Activated naive CD8-positive, alpha-beta T cell treated with anti-CD3 and anti-CD28 coated beads, Interleukin-2, amount 10 ng/mL, durations not matched to agents 7 days and 5 days (primary cell): Measurements from ENCODE around the gene SZRD1. TPM values are rescaled to one million over a fixed set of nuclear protein-coding genes. Genes with fewer than 3 reads are reported as not detected.

Experiments used
- ATAC-seq: fragments of 150-1000 bp; cut with Tn5 transposase; one replicate; pipeline ENCODE4 v1.10.0; 2021; ENCODE audit warnings: low read depth, moderate library complexity
- POLR2A ChIA-PET: fragments of 350-600 bp; sonication (Branson Sonifier 250); formaldehyde crosslinking; loops from one replicate; lab custom pipeline; 2021; ENCODE audit warnings: antibody characterized with exemption; lab: Charles Lee
- DNase-seq: peaks from one replicate; pipeline ENCODE4 v3.0.0; 2021
- H3K27ac Mint-ChIP-seq: one replicate; pipeline ENCODE4 v1.8.0; 2022; ENCODE audit warnings: mild to moderate bottlenecking, mixed read lengths
- H3K27me3 Mint-ChIP-seq: one replicate; pipeline ENCODE4 v1.8.0; 2022; ENCODE audit warnings: mild to moderate bottlenecking, moderate library complexity, mixed read lengths
- H3K36me3 Mint-ChIP-seq: one replicate; pipeline ENCODE4 v1.8.0; 2021; ENCODE audit warnings: mild to moderate bottlenecking, mixed read lengths
- H3K4me1 Mint-ChIP-seq: one replicate; pipeline ENCODE4 v1.8.0; 2021; ENCODE audit warnings: mixed read lengths
- H3K4me3 Mint-ChIP-seq: one replicate; pipeline ENCODE4 v1.8.0; 2022; ENCODE audit warnings: mild to moderate bottlenecking, moderate library complexity, mixed read lengths
- H3K9me3 Mint-ChIP-seq: one replicate; pipeline ENCODE4 v1.8.0; 2021; ENCODE audit warnings: mixed read lengths
- total RNA-seq, 2 experiments: library from RNA; stranded (reverse); gene quantifications; one replicate each; pipeline ENCODE4 v1.2.3, GENCODE V29; 2021

Gene SZRD1
- total RNA-seq, 2 experiments from 2014 or later, result 126 to 147 TPM

DNA sequence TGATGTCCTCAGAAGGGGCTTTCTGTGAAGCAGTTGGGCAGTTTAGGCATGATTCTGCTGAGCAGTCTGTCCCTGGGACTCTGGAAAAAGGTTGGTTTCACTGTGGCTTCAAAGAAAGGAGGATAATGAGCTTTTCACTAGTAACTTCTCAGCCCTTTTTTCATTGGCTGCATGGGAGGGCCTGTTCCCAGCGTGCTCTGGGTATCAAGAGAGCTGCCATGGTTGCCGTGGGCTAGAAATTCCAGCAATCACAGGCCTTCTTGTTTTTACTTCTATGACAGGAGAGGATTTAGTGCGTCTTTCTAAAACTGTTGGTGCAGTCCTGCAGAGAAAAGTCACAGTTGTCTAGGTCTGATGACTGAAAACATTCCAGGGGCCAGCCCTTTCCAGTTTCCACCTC, 7.2 kb downstream of the SZRD1 start:
- peak overlapping the region; percentile 3 for H3K4me3 Mint-ChIP-seq
- peaks cover 12% of the 10 kb centered on the region for H3K36me3 Mint-ChIP-seq
- no peaks in the 10 kb centered on the region for H3K9me3 Mint-ChIP-seq
- H3K27me3 Mint-ChIP-seq, result no peaks in the 10 kb centered on the region
- POLR2A ChIA-PET, result interaction anchor here (0.9 to 3.9 kb wide), 2 partner anchors 12 to 46 kb away, joined by 3 to 13 read pairs; no protein-coding TSS in a partner anchor
- ATAC-seq, result no peak
- peaks cover 55% of the 10 kb centered on the region for H3K4me1 Mint-ChIP-seq
- no peak for DNase-seq
- peak overlapping the region; percentile 9 for H3K27ac Mint-ChIP-seq

DNA sequence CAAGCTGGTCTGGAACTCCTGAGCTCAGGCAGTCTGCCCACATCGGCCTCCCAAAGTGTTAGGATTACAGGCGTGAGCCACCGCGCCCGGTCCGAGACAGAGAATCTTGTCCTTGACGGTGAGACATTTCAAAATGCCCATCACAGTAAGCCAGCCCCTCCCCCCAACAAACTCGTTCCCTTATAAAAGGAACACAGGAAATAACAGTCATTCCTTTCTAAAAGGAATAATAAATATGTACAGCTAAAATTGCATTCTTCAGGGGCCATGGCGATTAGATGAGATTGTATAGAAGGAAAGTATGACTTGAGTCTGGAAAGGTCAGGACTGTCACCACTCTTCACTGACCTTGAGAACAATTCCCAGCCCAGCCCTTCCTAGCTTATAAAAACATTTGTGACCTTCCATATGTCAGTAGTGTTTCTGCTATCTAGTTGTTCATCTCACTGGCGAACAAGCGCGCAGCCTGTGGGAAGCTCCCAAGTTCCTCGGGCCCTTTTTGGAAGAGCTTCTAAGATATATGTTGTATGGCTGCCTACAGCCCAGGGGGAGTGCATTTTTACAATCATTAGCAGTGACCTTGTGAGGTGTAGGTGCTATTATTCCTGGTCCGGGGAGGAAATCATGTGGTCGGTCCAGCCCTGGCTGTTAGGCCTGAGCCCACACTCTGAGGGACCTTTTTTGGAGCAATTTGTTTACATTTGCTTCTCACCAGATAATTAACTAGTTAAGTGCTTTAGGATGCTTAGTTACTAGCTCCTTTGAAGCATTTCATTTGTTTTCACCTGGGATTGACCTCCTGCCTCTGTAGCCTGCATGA, 8.7 kb downstream of the SZRD1 start:
- H3K9me3 Mint-ChIP-seq, result no peaks in the 10 kb centered on the region
- ATAC-seq (no peak), DNase-seq (no peak)
- H3K36me3 Mint-ChIP-seq, result peaks cover 10% of the 10 kb centered on the region
- H3K4me1 Mint-ChIP-seq, result peaks cover 51% of the 10 kb centered on the region
- no peak overlapping the region for H3K4me3 Mint-ChIP-seq
- no peaks in the 10 kb centered on the region for H3K27me3 Mint-ChIP-seq
- POLR2A ChIA-PET, result interaction anchor here (0.6 to 1.7 kb wide), 2 partner anchors 8 to 103 kb away, joined by 5 read pairs; no protein-coding TSS in a partner anchor
- peak overlapping the region; percentile 19 for H3K27ac Mint-ChIP-seq

DNA sequence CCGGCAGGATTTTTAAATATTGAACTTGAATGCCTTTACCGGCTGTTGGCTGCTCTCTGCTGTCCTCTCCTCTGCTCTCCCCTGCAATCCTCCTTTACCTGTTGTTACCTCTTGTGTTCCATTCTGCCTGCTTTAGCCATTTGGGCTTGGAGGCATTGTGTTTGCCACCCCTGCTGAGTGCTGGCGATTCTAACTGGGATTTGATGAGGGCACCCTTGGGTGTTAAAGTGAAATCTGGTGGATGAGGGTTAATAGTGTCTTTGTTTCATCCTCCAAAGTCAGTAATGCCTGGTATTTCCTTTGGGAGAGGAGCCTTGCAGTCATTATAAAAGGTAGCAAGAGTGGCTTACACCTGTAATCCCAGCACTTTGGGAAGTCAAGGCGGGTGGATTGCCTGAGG, 9.9 kb downstream of the SZRD1 start:
- Mint-ChIP-seq H3K27ac (peak overlapping the region; percentile 28), H3K36me3 (peaks cover 9% of the 10 kb centered on the region), H3K9me3 (no peaks in the 10 kb centered on the region), H3K4me3 (no peak overlapping the region), H3K27me3 (no peaks in the 10 kb centered on the region), H3K4me1 (peaks cover 42% of the 10 kb centered on the region)
- POLR2A ChIA-PET, result interaction anchor here (0.6 to 1.7 kb wide), 2 partner anchors 9 to 350 kb away, joined by 4 to 5 read pairs; no protein-coding TSS in a partner anchor
- DNase-seq (no peak), ATAC-seq (no peak)

DNA sequence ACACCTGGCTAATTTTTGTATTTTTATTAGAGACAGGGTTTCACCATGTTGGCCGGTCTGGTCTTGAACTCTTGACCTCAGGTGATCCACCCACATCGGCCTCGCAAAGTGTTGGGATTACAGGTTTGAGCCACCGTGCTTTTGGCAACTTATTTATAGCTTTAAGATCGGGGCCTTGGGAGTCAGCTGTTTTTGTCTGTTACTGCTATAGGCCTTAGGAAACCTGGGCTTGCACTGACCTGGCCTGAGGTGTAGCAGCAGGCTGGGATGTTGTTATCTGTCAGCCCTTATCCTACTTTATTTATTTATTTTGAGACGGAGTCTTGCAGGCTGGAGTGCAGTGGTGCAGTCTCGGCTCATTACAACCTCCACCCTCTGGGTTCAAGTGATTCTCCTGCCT, 11.4 kb downstream of the SZRD1 start:
- H3K4me1 Mint-ChIP-seq, result peaks cover 33% of the 10 kb centered on the region
- POLR2A ChIA-PET, result no interaction called here
- no peak overlapping the region for H3K4me3 Mint-ChIP-seq
- peaks cover 5% of the 10 kb centered on the region for H3K36me3 Mint-ChIP-seq
- no peaks in the 10 kb centered on the region for H3K27me3 Mint-ChIP-seq
- H3K9me3 Mint-ChIP-seq, result no peaks in the 10 kb centered on the region
- no peak overlapping the region for H3K27ac Mint-ChIP-seq
- ATAC-seq (no peak), DNase-seq (no peak)

DNA sequence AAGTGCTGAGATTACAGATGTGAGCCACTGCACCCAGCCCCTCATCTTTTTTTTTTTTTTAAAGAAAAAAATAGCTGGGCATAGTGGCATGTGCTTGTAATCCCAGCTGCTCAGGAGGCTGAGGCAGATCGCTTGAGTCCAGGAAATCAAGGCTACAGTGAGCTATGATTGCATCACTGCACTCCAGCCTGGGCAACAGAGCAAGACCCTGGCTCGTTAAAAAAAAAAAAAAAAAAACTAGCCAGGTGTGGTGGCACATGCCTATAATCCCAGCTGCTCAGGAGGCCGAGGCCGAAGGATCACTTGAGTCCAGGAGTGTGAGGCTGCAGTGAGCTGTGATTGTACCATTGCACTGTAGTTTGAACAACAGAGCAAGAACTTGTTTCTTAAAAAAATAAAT, 13.8 kb downstream of the SZRD1 start:
- Mint-ChIP-seq H3K9me3 (no peaks in the 10 kb centered on the region), H3K36me3 (peaks cover 8% of the 10 kb centered on the region), H3K4me3 (no peak overlapping the region), H3K27me3 (no peaks in the 10 kb centered on the region), H3K4me1 (peaks cover 38% of the 10 kb centered on the region), H3K27ac (no peak overlapping the region)
- no peak for ATAC-seq
- no peak for DNase-seq
- POLR2A ChIA-PET, result interaction anchor here (2.1 kb wide), 1 partner anchor 13 kb away, joined by 6 read pairs; no protein-coding TSS in a partner anchor

DNA sequence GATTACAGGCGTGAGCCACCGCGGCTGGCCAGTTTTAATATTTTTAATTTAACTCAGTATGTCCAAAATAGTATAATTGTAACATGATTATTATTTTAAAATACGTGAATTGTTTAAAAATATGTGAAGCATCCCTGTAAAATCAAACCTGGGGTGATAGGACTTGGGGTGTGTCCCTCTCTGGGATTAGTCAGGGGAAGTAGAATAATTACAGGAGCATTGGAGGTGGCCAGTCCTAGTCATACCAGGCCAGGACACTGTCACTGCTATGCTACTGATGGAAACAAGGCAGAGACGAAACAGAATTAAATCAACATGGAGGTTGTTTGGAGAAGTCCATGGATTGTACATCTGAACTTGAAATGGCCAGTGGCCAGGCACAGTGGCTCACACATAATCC, 16.8 kb downstream of the SZRD1 start:
- no peaks in the 10 kb centered on the region for H3K27me3 Mint-ChIP-seq
- peak overlapping the region; percentile 62 for H3K27ac Mint-ChIP-seq
- H3K36me3 Mint-ChIP-seq, result peaks cover 10% of the 10 kb centered on the region
- DNase-seq (no peak), ATAC-seq (no peak)
- peaks cover 41% of the 10 kb centered on the region for H3K4me1 Mint-ChIP-seq
- H3K9me3 Mint-ChIP-seq, result no peaks in the 10 kb centered on the region
- POLR2A ChIA-PET, result no interaction called here
- no peak overlapping the region for H3K4me3 Mint-ChIP-seq

DNA sequence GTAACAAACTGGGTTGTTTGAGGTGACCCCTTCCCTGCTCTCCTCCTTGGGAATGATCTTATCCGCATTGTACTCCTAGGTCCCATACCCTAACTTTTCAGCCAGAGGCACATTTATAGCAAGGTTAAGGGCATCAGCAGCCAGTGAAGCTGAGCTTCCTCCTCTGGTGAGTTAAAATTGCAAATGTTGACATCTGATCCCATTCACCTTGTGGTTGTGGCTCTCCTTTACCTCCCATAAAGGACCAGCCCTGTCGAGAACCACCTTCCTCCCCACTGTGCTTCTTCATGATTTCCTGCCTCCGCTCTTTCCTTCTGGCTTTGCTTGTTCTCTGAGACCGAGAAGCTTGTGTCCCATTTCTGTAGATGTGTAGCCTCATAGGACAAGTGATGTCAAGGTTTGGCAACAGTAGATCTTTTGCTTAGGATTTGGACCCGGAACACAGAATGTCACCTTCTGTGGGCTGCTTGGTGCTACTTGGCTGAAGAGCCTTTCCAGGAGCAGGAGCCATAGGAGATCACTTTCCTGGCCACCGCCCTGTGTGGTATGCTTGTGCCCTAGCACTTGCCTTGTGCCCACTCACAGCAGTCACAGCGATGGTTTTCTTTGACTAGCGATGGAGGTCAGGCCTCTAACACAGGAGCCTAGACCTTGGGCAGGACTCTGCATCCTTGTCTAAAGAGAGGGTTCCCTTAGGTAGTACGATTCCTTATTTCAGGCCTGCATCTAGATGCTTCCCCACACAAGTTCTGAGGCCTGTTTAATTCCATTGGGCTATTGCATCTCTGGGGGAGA, 18.8 kb downstream of the SZRD1 start:
- peak overlapping the region; percentile 72 for H3K27ac Mint-ChIP-seq
- peaks cover 48% of the 10 kb centered on the region for H3K4me1 Mint-ChIP-seq
- H3K4me3 Mint-ChIP-seq, result peak overlapping the region; percentile 11
- H3K36me3 Mint-ChIP-seq, result peaks cover 14% of the 10 kb centered on the region
- no peaks in the 10 kb centered on the region for H3K27me3 Mint-ChIP-seq
- H3K9me3 Mint-ChIP-seq, result no peaks in the 10 kb centered on the region
- ATAC-seq (peak; percentile 16), DNase-seq (no peak)
- POLR2A ChIA-PET, result interaction anchor here (0.9 to 2.7 kb wide), 7 partner anchors 12 to 54 kb away, joined by 3 to 12 read pairs (median 3); partner anchors contain the start of genes FBXO42, NECAP2 and SZRD1

DNA sequence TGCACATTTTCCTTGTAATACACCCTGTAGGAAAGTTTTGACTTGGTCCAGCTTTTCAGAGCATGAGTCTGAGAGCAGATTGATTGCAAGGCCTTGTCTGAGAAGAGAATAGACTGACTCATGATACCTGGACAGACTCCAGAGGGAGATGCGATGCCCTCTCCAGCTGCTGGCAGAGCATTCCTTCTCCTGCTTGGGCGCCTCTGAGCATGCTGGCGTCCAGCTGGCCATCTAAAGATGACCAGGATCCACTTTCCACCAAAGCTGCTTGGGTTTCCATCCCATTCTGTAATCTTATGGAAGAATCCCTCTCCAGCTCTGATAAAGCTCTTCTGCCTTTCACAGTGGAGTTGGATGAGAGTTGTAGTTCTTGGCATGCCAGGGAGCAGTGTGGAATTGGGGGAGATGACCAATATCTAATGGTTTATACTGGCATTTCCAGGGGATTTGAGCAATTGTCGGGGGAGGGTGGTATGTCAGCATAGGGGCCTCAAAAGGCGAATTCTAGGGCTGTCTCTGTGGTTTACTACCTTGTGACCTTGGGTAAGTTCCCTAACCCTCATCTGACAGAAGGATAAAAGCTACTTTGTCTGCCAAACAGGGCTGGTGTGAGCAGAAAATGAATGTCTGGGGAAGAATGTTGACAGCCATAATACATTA, 19.5 kb downstream of the SZRD1 start:
- ATAC-seq (peak; percentile 44), DNase-seq (no peak)
- no peaks in the 10 kb centered on the region for H3K9me3 Mint-ChIP-seq
- peaks cover 55% of the 10 kb centered on the region for H3K4me1 Mint-ChIP-seq
- peaks cover 14% of the 10 kb centered on the region for H3K36me3 Mint-ChIP-seq
- no peaks in the 10 kb centered on the region for H3K27me3 Mint-ChIP-seq
- peak overlapping the region; percentile 72 for H3K27ac Mint-ChIP-seq
- POLR2A ChIA-PET, result interaction anchor here (0.9 to 2.7 kb wide), 8 partner anchors 12 to 54 kb away, joined by 3 to 12 read pairs (median 4); partner anchors contain the start of genes FBXO42, NECAP2 and SZRD1
- H3K4me3 Mint-ChIP-seq, result peak overlapping the region; percentile 87

DNA sequence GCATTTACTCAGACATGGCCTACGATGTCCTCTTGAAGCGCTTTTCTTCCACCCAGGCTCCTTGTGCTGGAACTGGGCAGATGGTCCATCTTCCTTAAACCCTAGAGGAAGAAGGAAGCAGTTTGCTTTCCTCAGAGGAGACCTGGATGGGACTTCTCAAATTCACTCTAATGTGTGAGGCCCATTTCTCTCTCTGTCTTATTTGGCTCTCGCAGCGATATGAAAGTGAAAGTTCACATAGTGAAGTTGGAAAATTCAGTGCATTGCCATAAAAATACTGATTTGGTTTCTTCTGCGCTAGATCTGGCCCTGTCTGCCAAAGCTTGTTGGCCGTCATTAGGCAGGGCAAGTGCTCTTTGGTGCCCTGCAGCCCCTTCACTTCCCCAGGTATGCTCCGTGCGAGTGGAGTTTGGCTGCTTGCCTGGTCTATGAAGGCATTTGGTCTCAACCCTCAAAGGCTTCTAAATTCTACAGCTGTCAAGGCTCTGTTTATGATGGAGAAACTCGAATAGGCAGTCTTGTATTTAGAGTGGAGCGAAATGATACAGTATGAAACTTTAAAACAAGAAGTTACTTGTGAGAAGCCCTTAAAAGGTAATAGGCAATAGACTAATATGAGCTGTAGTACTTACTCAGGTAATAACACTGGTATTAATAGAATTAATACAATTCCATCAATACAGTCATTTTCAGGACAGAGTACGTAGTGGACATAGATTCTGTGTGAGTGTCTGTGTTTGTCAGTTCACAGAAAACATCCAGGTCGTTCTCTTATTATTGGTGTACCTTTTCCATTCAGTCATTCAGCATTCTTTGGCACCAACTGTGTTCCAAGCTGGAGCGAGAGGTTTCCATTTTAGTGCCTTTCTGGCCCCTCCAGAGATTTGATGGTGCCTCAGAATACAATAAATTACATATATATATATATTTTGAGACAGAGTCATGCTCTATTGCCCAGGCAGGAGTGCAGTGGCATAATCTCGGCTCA, 20.5 kb downstream of the SZRD1 start:
- DNase-seq, result no peak
- peak overlapping the region; percentile 87 for H3K4me3 Mint-ChIP-seq
- no peaks in the 10 kb centered on the region for H3K9me3 Mint-ChIP-seq
- no peaks in the 10 kb centered on the region for H3K27me3 Mint-ChIP-seq
- peaks cover 12% of the 10 kb centered on the region for H3K36me3 Mint-ChIP-seq
- peaks cover 62% of the 10 kb centered on the region for H3K4me1 Mint-ChIP-seq
- ATAC-seq, result peak; percentile 48
- H3K27ac Mint-ChIP-seq, result peak overlapping the region; percentile 85
- POLR2A ChIA-PET, result interaction anchor here (0.9 to 2.7 kb wide), 4 partner anchors 19 to 53 kb away, joined by 3 to 12 read pairs (median 6); partner anchors contain the start of genes NECAP2 and SZRD1

DNA sequence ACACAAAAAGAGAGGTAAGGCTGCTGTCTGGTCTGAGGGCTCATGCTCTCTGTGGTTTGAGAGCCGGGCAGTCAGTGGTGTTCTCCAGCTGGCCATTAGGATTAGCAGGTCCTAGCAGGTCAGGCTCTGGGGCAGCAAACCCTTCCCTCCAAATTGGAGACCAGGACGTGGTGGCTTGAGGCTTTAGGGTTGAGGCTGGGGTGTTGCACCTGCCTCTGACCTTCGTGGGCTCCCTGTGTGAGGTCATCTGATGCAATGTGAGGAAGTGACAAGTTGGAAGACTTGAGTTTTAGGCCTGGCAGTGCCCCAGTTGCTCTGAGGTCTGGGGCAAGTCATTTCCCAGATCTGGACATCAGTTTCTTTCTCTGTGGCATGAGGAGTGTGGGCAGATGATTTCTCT, 24.4 kb downstream of the SZRD1 start:
- Mint-ChIP-seq H3K27ac (peak overlapping the region; percentile 92), H3K9me3 (no peaks in the 10 kb centered on the region), H3K4me1 (peaks cover 48% of the 10 kb centered on the region), H3K4me3 (peak overlapping the region; percentile 44), H3K36me3 (peaks cover 10% of the 10 kb centered on the region), H3K27me3 (no peaks in the 10 kb centered on the region)
- DNase-seq, result no peak
- peak; percentile 27 for ATAC-seq
- POLR2A ChIA-PET, result interaction anchor here (0.5 to 1.4 kb wide), 3 partner anchors 29 to 531 kb away, joined by 3 to 7 read pairs (median 3); partner anchors contain the start of gene NECAP2

DNA sequence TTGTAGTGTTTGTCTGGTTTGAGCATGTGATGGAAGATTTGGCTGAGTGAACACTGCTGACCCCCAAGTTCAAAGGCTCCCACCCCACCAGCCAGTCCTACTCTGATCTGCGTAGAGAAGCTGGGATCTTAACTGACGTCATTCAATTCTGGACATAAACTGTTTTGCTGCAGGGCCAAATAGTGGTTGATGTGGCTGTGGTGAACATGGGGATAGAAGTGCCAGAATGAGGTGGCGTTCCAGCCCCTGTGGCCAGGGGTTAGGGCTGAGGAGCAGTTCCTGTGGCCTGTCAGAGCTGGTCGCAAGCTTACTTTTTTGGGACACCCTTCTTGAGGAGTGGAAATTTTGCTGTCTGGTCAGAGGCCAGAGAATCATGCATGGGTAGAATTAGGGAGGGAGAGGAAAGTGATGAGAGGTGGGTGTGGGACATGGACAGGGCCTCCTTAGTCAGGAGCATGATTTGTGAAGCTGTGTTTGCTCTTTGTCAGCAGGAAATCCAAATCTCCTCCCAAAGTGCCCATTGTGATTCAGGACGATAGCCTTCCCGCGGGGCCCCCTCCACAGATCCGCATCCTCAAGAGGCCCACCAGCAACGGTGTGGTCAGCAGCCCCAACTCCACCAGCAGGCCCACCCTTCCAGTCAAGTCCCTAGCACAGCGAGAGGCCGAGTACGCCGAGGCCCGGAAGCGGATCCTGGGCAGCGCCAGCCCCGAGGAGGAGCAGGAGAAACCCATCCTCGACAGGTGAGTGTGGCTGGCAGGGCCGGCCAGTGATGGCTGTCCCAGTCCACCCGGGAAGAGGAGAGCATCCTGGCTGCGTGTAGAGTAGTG, 25.9 kb downstream of the SZRD1 start:
- H3K4me3 Mint-ChIP-seq, result no peak overlapping the region
- DNase-seq, result no peak
- peaks cover 13% of the 10 kb centered on the region for H3K36me3 Mint-ChIP-seq
- ATAC-seq, result no peak
- H3K9me3 Mint-ChIP-seq, result no peaks in the 10 kb centered on the region
- POLR2A ChIA-PET, result interaction anchor here (1.3 to 1.4 kb wide), 2 partner anchors 25 to 28 kb away, joined by 3 read pairs; no protein-coding TSS in a partner anchor
- H3K27ac Mint-ChIP-seq, result peak overlapping the region; percentile 92
- no peaks in the 10 kb centered on the region for H3K27me3 Mint-ChIP-seq
- H3K4me1 Mint-ChIP-seq, result peaks cover 43% of the 10 kb centered on the region
